Measurements from ENCODE around the gene METAP1D.

The METAP1D gene

GRCh38 chr2:172082105-172082943, 82.6 kb downstream of the METAP1D start:
- DNase-seq, result no peak

- DNase-seq, result peak; percentile 19
Observed at GRCh38 chr2:172082944-172083627, 83.3 kb downstream of the METAP1D start.

GRCh38 chr2:172083628-172084394, 84.1 kb downstream of the METAP1D start:
- peak; percentile 24 for DNase-seq

GRCh38 chr2:172084395-172084644, 84.6 kb downstream of the METAP1D start:
- no peak for DNase-seq

- peak; percentile 76 for DNase-seq
Observed at GRCh38 chr2:172084645-172085459, 85.1 kb downstream of the METAP1D start.

- DNase-seq, result peak; percentile 26
Observed at GRCh38 chr2:172085460-172086159, 85.9 kb downstream of the METAP1D start, which contains the start of gene DLX1. DLX1 (plus strand) TSS chr2:172085507; CDS start chr2:172085678, 171 bp downstream.

- DNase-seq, result peak; percentile 74
Observed at GRCh38 chr2:172086241-172087206, 86.8 kb downstream of the METAP1D start.

GRCh38 chr2:172087207-172087779, 87.5 kb downstream of the METAP1D start:
- DNase-seq, result no peak

GRCh38 chr2:172087780-172088244, 88.1 kb downstream of the METAP1D start:
- no peak for DNase-seq

- peak; percentile 12 for DNase-seq
Observed at GRCh38 chr2:172088245-172089004, 88.7 kb downstream of the METAP1D start.

GRCh38 chr2:172089005-172089504, 89.3 kb downstream of the METAP1D start:
- DNase-seq, result no peak

- DNase-seq, result no peak
Observed at GRCh38 chr2:172089633-172090032, 89.9 kb downstream of the METAP1D start.

GRCh38 chr2:172090044-172090961, 90.5 kb downstream of the METAP1D start:
- peak; percentile 12 for DNase-seq

GRCh38 chr2:172091000-172091641, 91.4 kb downstream of the METAP1D start:
- no peak for DNase-seq

- DNase-seq, result no peak
Observed at GRCh38 chr2:172091761-172092566, 92.2 kb downstream of the METAP1D start.

- no peak for DNase-seq
Observed at GRCh38 chr2:172092716-172093415, 93.1 kb downstream of the METAP1D start.
